ENCODE measurements around the gene CEMP1.
A peak's percentile ranks its signal among the peaks of the same experiment; 100 is the strongest.

DNA sequence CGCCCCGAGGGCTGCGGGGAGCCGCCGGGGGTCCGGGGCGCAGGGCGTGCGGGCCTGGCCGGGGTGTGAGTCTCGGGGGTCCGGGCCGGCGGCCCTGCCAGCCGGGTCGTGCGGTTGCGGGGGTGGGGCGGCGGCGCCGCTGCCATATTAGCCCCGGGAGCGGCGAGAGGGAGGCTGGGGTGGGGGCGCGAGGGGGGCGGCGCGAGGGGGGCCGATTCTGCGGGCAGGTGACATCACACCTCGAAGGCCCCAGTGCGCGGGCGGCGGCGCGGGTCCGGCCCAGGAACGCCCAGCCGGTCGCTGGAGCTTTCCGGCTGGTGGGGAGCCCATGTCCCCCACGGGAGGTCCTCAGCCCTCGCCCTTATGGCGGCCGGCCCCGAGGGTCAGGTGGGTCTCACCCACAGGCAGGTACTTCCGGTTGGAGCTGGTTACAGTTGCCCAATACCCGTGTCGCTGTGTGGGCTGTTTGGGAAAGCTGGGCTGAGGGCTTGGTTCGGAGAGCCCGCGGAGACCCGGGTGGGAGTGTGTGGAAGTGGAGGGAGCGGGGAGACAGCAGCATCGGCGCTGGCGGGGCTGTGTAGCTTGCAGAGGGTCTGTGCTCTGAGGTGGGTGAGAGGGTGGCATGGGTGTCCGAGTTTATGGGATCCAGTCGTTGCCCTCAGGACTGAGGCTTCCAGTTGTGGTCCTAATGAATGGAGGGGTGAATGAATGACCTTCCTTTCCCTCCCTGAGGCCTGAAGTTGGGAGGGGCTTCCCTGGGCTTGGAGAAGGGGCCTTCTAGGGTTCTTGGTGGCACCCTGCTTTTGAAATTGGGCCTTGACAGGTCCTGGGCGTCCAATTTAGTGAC, 16.7 kb downstream of the CEMP1 start:
- TF ChIP-seq CTCF (IDR thresholded peaks at IDR 0.05) = peak in 1 of 4 experiments; percentile 7
- TF ChIP-seq POLR2AphosphoS5 (IDR thresholded peaks at IDR 0.05) = no peak
- TF ChIP-seq POLR2A (IDR thresholded peaks at IDR 0.05) = no peak

Data from prostate gland (tissue), 2 donors.